HepG2 (cell line): ENCODE results near the gene CRB1. TPM values are rescaled to one million over a fixed set of nuclear protein-coding genes. Genes with fewer than 3 reads are reported as not detected.

ENCODE experiments used
- ATAC-seq: fragments of 200-7000 bp; cut with Tn5 transposase; 3 replicates; pipeline ENCODE4 v1.9.1; 2020; ENCODE audit warnings: mild to moderate bottlenecking, moderate library complexity
- BruUV-seq: library from RNA; stranded (reverse); fragments of 400-500 nt; replicated peaks from 2 replicates; lab custom pipeline; 2021; lab: Mats Ljungman, UMichigan
- CTCF ChIA-PET: fragments of 300-600 bp; formaldehyde crosslinking; extraction: SDS; loops from one replicate; lab custom pipeline; 2021; ENCODE audit warnings: low total read pairs, inconsistent platforms, low intra/inter-chr PET ratio; lab: Yijun Ruan, JAX
- POLR2A ChIA-PET: fragments of 350-600 bp; sonication (Branson Sonifier 250); formaldehyde crosslinking; loops from one replicate; lab custom pipeline; 2020; ENCODE audit warnings: antibody characterized with exemption, inconsistent platforms; lab: Yijun Ruan, JAX
- DNase-seq: peaks from one replicate; pipeline ENCODE4 v3.0.0-alpha.2; 2015; ENCODE audit warnings: low spot score
- FAIRE-seq: peaks from 3 replicates; lab custom pipeline; 2011; peaks lifted over from hg19 to GRCh38; lab: Jason Lieb, UNC
- H2AFZ ChIP-seq: one replicate; pipeline ENCODE4 v1.6.1; 2011; ENCODE audit warnings: low read length, inconsistent platforms
- H3K27ac ChIP-seq: fragments of 300-600 bp; 3 replicates; pipeline ENCODE4 v1.8.0; 2011; ENCODE audit warnings: mixed run types, mild to moderate bottlenecking, mixed read lengths, low read length, inconsistent platforms; ENCODE audit not compliant: insufficient read depth; ENCODE audit errors: extremely low read length
- H3K27me3 ChIP-seq, 2 experiments: fragments of 200-600 bp in 1 of 2; 2 replicates in 1 of 2; 3 replicates in 1 of 2; pipeline versions ENCODE4 v1.6.0 to v1.8.0; 2011; ENCODE audit warnings: low read length in 2 of 2, mild to moderate bottlenecking in 2 of 2, moderate library complexity in 2 of 2, inconsistent platforms in 1 of 2; ENCODE audit not compliant: insufficient read depth in 2 of 2, control insufficient read depth in 1 of 2
- H3K36me3 ChIP-seq, 2 experiments: fragments of 200-600 bp in 1 of 2; replicated peaks in 1 of 2; 2 replicates in 1 of 2; 3 replicates in 1 of 2; pipeline versions ENCODE4 v1.5.1 to v1.8.0; 2011; ENCODE audit warnings: low read length in 2 of 2, inconsistent platforms in 1 of 2; ENCODE audit not compliant: insufficient read depth in 2 of 2, control insufficient read depth in 1 of 2
- H3K4me1 ChIP-seq: 2 replicates; pipeline ENCODE4 v1.5.1; 2012; ENCODE audit warnings: low read length, inconsistent platforms; ENCODE audit not compliant: insufficient read depth
- H3K4me2 ChIP-seq: 2 replicates; pipeline ENCODE4 v1.6.0; 2011; ENCODE audit warnings: low read depth, low read length, inconsistent platforms
- H3K4me3 ChIP-seq, 3 experiments: fragments of 200-600 bp in 1 of 3; sonication (generic), shearing (Covaris generic) in 1 of 3; replicated peaks in 1 of 3; 2 replicates each; pipeline ENCODE4 v1.5.1; 2011 to 2016; ENCODE audit warnings: low read length in 3 of 3, inconsistent platforms in 2 of 3, low read depth in 2 of 3, mild to moderate bottlenecking in 2 of 3, control low read depth in 1 of 3, mixed read lengths in 1 of 3; ENCODE audit not compliant: insufficient read depth in 1 of 3
- H3K79me2 ChIP-seq: one replicate; pipeline ENCODE4 v1.6.1; 2011; ENCODE audit warnings: low read length, inconsistent platforms; ENCODE audit not compliant: insufficient read depth
- H3K9ac ChIP-seq: 2 replicates; pipeline ENCODE4 v1.6.0; 2011; ENCODE audit warnings: mild to moderate bottlenecking, low read depth, low read length, inconsistent platforms; ENCODE audit not compliant: insufficient read depth
- H3K9me3 ChIP-seq: 2 replicates; pipeline ENCODE4 v1.5.1; 2012; ENCODE audit warnings: mild to moderate bottlenecking, low read length
- H4K20me1 ChIP-seq: 2 replicates; pipeline ENCODE4 v1.6.0; 2011; ENCODE audit warnings: inconsistent platforms, mild to moderate bottlenecking, low read length, moderate library complexity; ENCODE audit not compliant: insufficient read depth
- EHMT2 ChIP-seq: fragments of 200-600 bp; sonication (generic); IDR thresholded peaks from 2 replicates; pipeline ENCODE4 v1.7.0; 2017; ENCODE audit warnings: antibody characterized with exemption, low read depth, low read length, borderline replicate concordance
- ESRRA ChIP-seq: sonication (generic); formaldehyde crosslinking; IDR thresholded peaks from 2 replicates; pipeline ENCODE4 v1.5.1; 2020; ENCODE audit warnings: mild to moderate bottlenecking, low read depth, missing genetic modification reagents
- GPN1 ChIP-seq: sonication (generic); formaldehyde crosslinking; IDR thresholded peaks from 2 replicates; pipeline ENCODE4 v1.5.1; 2020; ENCODE audit warnings: missing genetic modification reagents, borderline replicate concordance
- HNRNPK ChIP-seq: fragments of 200-400 bp; formaldehyde crosslinking; IDR thresholded peaks from 2 replicates; pipeline ENCODE4 v1.6.1; 2018; ENCODE audit warnings: low read length, low read depth, moderate library complexity, mild to moderate bottlenecking; ENCODE audit not compliant: poor library complexity, severe bottlenecking
- MEIS2 ChIP-seq: sonication (generic); formaldehyde crosslinking; IDR thresholded peaks from 2 replicates; pipeline ENCODE4 v1.9.0; 2021; ENCODE audit warnings: mild to moderate bottlenecking, missing genetic modification reagents
- PAF1 ChIP-seq: IDR thresholded peaks from 2 replicates; pipeline ENCODE4 v1.6.1; 2016; ENCODE audit warnings: missing genetic modification reagents, missing compliant biosample characterization
- PRPF4 ChIP-seq: fragments of 200-400 bp; formaldehyde crosslinking; IDR thresholded peaks from 2 replicates; pipeline ENCODE4 v1.6.1; 2016; ENCODE audit warnings: low read length, low read depth; ENCODE audit not compliant: poor library complexity, severe bottlenecking
- RFX3 ChIP-seq: IDR thresholded peaks from 2 replicates; pipeline ENCODE4 v1.6.1; 2016; ENCODE audit warnings: missing biosample characterization, missing genetic modification reagents
- SIN3A ChIP-seq: IDR thresholded peaks from 2 replicates; pipeline ENCODE4 v1.6.1; 2011; ENCODE audit warnings: low read depth, mild to moderate bottlenecking, control low read depth, low read length, borderline replicate concordance
- ZBTB33 ChIP-seq: sonication (generic); formaldehyde crosslinking; IDR thresholded peaks from 2 replicates; pipeline ENCODE4 v1.4.0; 2020; ENCODE audit warnings: missing genetic modification reagents
- ZNF367 ChIP-seq: sonication (generic); formaldehyde crosslinking; IDR thresholded peaks from 2 replicates; pipeline ENCODE4 v1.4.0; 2020; ENCODE audit warnings: missing genetic modification reagents, borderline replicate concordance
- ZNF513 ChIP-seq: sonication (generic); formaldehyde crosslinking; conservative IDR thresholded peaks from 2 replicates; pipeline ENCODE4 v1.5.0; 2020; ENCODE audit warnings: missing genetic modification reagents
- ZNF552 ChIP-seq: sonication (generic); formaldehyde crosslinking; IDR thresholded peaks from 2 replicates; pipeline ENCODE4 v1.9.0; 2022; ENCODE audit warnings: missing genetic modification reagents, mild to moderate bottlenecking, borderline replicate concordance
- ZNF557 ChIP-seq: sonication (generic); formaldehyde crosslinking; IDR thresholded peaks from 2 replicates; pipeline ENCODE4 v1.4.0; 2020; ENCODE audit warnings: missing genetic modification reagents
- ZNF598 ChIP-seq: sonication (generic); formaldehyde crosslinking; IDR thresholded peaks from 2 replicates; pipeline ENCODE4 v1.5.1; 2020; ENCODE audit warnings: mild to moderate bottlenecking, missing genetic modification reagents, borderline replicate concordance
- ZNF652 ChIP-seq: IDR thresholded peaks from 2 replicates; pipeline ENCODE4 v1.6.1; 2016; ENCODE audit warnings: low read depth, borderline replicate concordance
- ZNF766 ChIP-seq: sonication (generic); formaldehyde crosslinking; IDR thresholded peaks from 2 replicates; pipeline ENCODE4 v1.5.0; 2020; ENCODE audit warnings: missing genetic modification reagents, borderline replicate concordance
- ZNF788 ChIP-seq: sonication (generic); formaldehyde crosslinking; IDR thresholded peaks from 2 replicates; pipeline ENCODE4 v1.5.0; 2020; ENCODE audit warnings: mild to moderate bottlenecking, missing genetic modification reagents, borderline replicate concordance
- WGBS: methylation state at CpG from one replicate; pipeline ENCODE4 v1.1.6; 2017; ENCODE audit warnings: low lambda C conversion rate; 5-methylcytosine and 5-hydroxymethylcytosine counted together
- in situ Hi-C: cut with HindIII; loops from 2 replicates; pipeline ENCODE4 v1.10.0; 2017; ENCODE audit warnings: low pct_unique_long_range_greater_than_20kb; ENCODE audit not compliant: extremely low pct_ligation_motif_present
- intact Hi-C: fragments of 100-400 bp; cut with micrococcal nuclease; formaldehyde crosslinking; loops from one replicate; pipeline ENCODE4 v1.10.0; 2022; ENCODE audit not compliant: unreplicated experiment
- polyA plus RNA-seq, 8 experiments: library from polyadenylated mRNA; depleted of rRNA in 3 of 8; stranded (reverse) in 7 of 8; unstranded in 1 of 8; fragments of >200 nt; fragmentation: Illumina TruSeq in 4 of 8; extraction: Trizol in 4 of 8; gene quantifications; 2 replicates each; pipeline versions ENCODE4 v1.2.1 to v1.2.3, GENCODE V29; 2011 to 2016; ENCODE audit warnings: low read depth in 4 of 8, missing spikeins in 1 of 8, mixed read lengths in 1 of 8; ENCODE audit not compliant: insufficient read depth in 1 of 8
- total RNA-seq, 5 experiments: library from RNA; depleted of rRNA; stranded (reverse); fragments of >200 nt; fragmentation: Illumina TruSeq; extraction: Trizol; gene quantifications; 2 replicates each; pipeline ENCODE4 v1.2.3, GENCODE V29; 2016; ENCODE audit warnings: low read depth in 1 of 5

The CRB1 gene
- total and polyA plus RNA-seq, 2 of the 13 experiments (the other 11 are each of a cell fraction or from before 2014, with no cell fraction given), result 0.01 TPM; not detected in 1

GRCh38 chr1:197264936-197265567 is 3.0 kb upstream of the CRB1 start:
- intact Hi-C loops (no loop called here), in situ Hi-C loops (no loop called here)
- no peak for FAIRE-seq
- Histone ChIP-seq H3K4me3 (no peak overlapping the region), H2AFZ (no peak overlapping the region), H3K79me2 (no peaks in the 10 kb centered on the region), H3K27me3 (no peaks in the 10 kb centered on the region), H3K4me2 (no peak overlapping the region), H3K4me1 (no peaks in the 10 kb centered on the region), H3K36me3 (no peaks in the 10 kb centered on the region), H4K20me1 (no peaks in the 10 kb centered on the region), H3K9me3 (no peaks in the 10 kb centered on the region), H3K27ac (no peak overlapping the region), H3K9ac (no peak overlapping the region)
- ChIA-PET CTCF (no interaction called here), POLR2A (no interaction called here)
- DNase-seq, result no peak
- ATAC-seq, result no peak
- no TSS peak for BruUV-seq
- WGBS, result 10% methylated on average over 1 of the region's 1 CpG
- TF ChIP-seq ZNF788 (no peak), ESRRA (no peak), ZNF557 (CRISPR knock-in tag) (no peak), GPN1 (no peak), ZNF652 (CRISPR knock-in tag) (no peak), ZNF766 (CRISPR knock-in tag) (no peak), ZNF552 (CRISPR knock-in tag) (no peak), MEIS2 (CRISPR knock-in tag) (no peak), PRPF4 (no peak), PAF1 (CRISPR knock-in tag) (no peak)

GRCh38 chr1:197269053-197269452 is 1.0 kb downstream of the CRB1 start:
- no peaks in the 10 kb centered on the region for H3K79me2 ChIP-seq
- no peak overlapping the region for H2AFZ ChIP-seq
- ATAC-seq, result no peak
- H3K27ac ChIP-seq, result no peak overlapping the region
- H3K27me3 ChIP-seq, result no peaks in the 10 kb centered on the region
- H3K4me1 ChIP-seq, result no peaks in the 10 kb centered on the region
- intact Hi-C loops (no loop called here), in situ Hi-C loops (no loop called here)
- H3K36me3 ChIP-seq, result no peaks in the 10 kb centered on the region
- FAIRE-seq, result no peak
- BruUV-seq, result no TSS peak
- no peak overlapping the region for H3K4me2 ChIP-seq
- no peaks in the 10 kb centered on the region for H3K9me3 ChIP-seq
- POLR2A ChIA-PET, result no interaction called here
- CTCF ChIA-PET, result no interaction called here
- under 1% methylated on average over 6 of the region's 6 CpGs for WGBS
- H3K4me3 ChIP-seq, result no peak overlapping the region
- no peak overlapping the region for H3K9ac ChIP-seq
- H4K20me1 ChIP-seq, result no peaks in the 10 kb centered on the region
- no peak for DNase-seq
- no peak for TF ChIP-seq HNRNPK
- no peak for TF ChIP-seq EHMT2
- no peak for TF ChIP-seq ZNF513 (CRISPR knock-in tag)
- no peak for TF ChIP-seq ZNF598
- TF ChIP-seq ZBTB33, result no peak
- no peak for TF ChIP-seq SIN3A
- TF ChIP-seq RFX3 (CRISPR knock-in tag), result no peak
- no peak for TF ChIP-seq ZNF367 (CRISPR knock-in tag)
